Hepatocyte (in vitro differentiated cells): ENCODE measurements around the gene STX3. TPM values are rescaled to one million over a fixed set of nuclear protein-coding genes. Genes with fewer than 3 reads are reported as not detected.

Experiments
- DNase-seq: peaks from one replicate; pipeline ENCODE4 v3.0.0-alpha.2; 2016; ENCODE audit warnings: low spot score
- H2AFZ ChIP-seq: fragments of 200-600 bp; sonication (generic); 2 replicates; pipeline ENCODE4 v1.6.0; 2016; ENCODE audit warnings: antibody characterized with exemption, mild to moderate bottlenecking
- H3K27ac ChIP-seq: fragments of 200-600 bp; sonication (generic); 2 replicates; pipeline ENCODE4 v1.5.1; 2016; ENCODE audit warnings: mild to moderate bottlenecking
- H3K27me3 ChIP-seq: fragments of 200-600 bp; sonication (generic); 2 replicates; pipeline ENCODE4 v1.6.1; 2016
- H3K36me3 ChIP-seq: fragments of 200-600 bp; sonication (generic); replicated peaks from 2 replicates; pipeline ENCODE4 v1.5.1; 2016; ENCODE audit warnings: low read depth; ENCODE audit not compliant: insufficient read depth
- H3K4me1 ChIP-seq: fragments of 200-600 bp; sonication (generic); 2 replicates; pipeline ENCODE4 v1.5.1; 2016; ENCODE audit warnings: mild to moderate bottlenecking, moderate library complexity; ENCODE audit not compliant: insufficient read depth
- H3K4me2 ChIP-seq: fragments of 200-600 bp; sonication (generic); 2 replicates; pipeline ENCODE4 v1.6.0; 2016
- H3K4me3 ChIP-seq: fragments of 200-600 bp; sonication (generic); 2 replicates; pipeline ENCODE4 v1.5.1; 2016; ENCODE audit warnings: mild to moderate bottlenecking
- H3K79me2 ChIP-seq: fragments of 200-600 bp; sonication (generic); 2 replicates; pipeline ENCODE4 v1.6.0; 2017; ENCODE audit warnings: mild to moderate bottlenecking
- H3K9me2 ChIP-seq: fragments of 200-600 bp; sonication (generic); replicated peaks from 2 replicates; pipeline ENCODE4 v1.6.0; 2017; ENCODE audit warnings: mild to moderate bottlenecking; ENCODE audit not compliant: insufficient read depth
- H3K9me3 ChIP-seq: fragments of 200-600 bp; sonication (generic); 2 replicates; pipeline ENCODE4 v1.5.1; 2016; ENCODE audit warnings: low read depth, mild to moderate bottlenecking
- H4K20me1 ChIP-seq: fragments of 200-600 bp; sonication (generic); 2 replicates; pipeline ENCODE4 v1.6.0; 2016; ENCODE audit warnings: mild to moderate bottlenecking; ENCODE audit not compliant: insufficient read depth, poor library complexity, severe bottlenecking
- EZH2 ChIP-seq: fragments of 200-600 bp; sonication (generic); IDR thresholded peaks from 2 replicates; pipeline ENCODE4 v1.6.1; 2016; ENCODE audit warnings: antibody characterized with exemption, mild to moderate bottlenecking, borderline replicate concordance
- EZH2phosphoT487 ChIP-seq: fragments of 200-600 bp; sonication (generic); IDR thresholded peaks from one replicate; pipeline ENCODE4 v1.6.1; 2018; ENCODE audit warnings: antibody characterized with exemption, mild to moderate bottlenecking, low read depth, moderate library complexity; ENCODE audit not compliant: unreplicated experiment, severe bottlenecking
- WGBS: methylation state at CpG from one replicate; pipeline ENCODE4 v1.1.6; 2016; ENCODE audit warnings: low lambda C conversion rate; ENCODE audit errors: missing lambda C conversion rate; 5-methylcytosine and 5-hydroxymethylcytosine counted together
- polyA plus RNA-seq: library from polyadenylated mRNA; unstranded; fragments of >200 nt; fragmentation: Nextera tagmentation; extraction: Ambion mirVana; gene quantifications from 2 replicates; pipeline ENCODE4 v1.2.1, GENCODE V29; 2016
- total RNA-seq: library from RNA; depleted of rRNA; stranded (reverse); fragments of >200 nt; gene quantifications from 2 replicates; pipeline ENCODE4 v1.2.3, GENCODE V29; 2014
- TF ChIP-seq, protein P1 (sequence below): fragments of 200-600 bp; sonication (generic); IDR thresholded peaks from 2 replicates; pipeline ENCODE4 v1.5.1; 2016; ENCODE audit warnings: antibody characterized with exemption, mild to moderate bottlenecking; ENCODE audit not compliant: poor library complexity

STX3 gene
- total and polyA plus RNA-seq, 2 experiments from 2014 or later, result 73.1 to 140 TPM

DNA sequence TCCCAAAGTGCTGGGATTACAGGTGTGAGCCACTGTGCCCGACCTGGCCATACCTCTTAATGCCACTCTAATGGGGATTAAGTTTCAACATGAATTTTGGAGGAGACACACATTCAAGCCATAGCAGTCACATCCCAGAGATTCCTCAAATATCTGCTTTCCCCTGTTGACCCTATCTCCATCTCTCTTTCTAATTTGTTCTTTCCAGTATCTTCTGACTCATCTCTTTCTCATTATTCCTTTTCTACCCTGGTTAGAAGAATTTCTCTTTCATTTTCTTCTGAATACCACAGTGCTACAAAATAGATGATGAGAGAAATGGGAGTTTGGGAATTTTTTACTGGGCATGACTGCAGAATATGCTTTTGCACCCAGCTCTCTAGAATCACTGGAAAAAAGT lies 46.6 kb upstream of the STX3 start:
- TF ChIP-seq, protein P1, sequence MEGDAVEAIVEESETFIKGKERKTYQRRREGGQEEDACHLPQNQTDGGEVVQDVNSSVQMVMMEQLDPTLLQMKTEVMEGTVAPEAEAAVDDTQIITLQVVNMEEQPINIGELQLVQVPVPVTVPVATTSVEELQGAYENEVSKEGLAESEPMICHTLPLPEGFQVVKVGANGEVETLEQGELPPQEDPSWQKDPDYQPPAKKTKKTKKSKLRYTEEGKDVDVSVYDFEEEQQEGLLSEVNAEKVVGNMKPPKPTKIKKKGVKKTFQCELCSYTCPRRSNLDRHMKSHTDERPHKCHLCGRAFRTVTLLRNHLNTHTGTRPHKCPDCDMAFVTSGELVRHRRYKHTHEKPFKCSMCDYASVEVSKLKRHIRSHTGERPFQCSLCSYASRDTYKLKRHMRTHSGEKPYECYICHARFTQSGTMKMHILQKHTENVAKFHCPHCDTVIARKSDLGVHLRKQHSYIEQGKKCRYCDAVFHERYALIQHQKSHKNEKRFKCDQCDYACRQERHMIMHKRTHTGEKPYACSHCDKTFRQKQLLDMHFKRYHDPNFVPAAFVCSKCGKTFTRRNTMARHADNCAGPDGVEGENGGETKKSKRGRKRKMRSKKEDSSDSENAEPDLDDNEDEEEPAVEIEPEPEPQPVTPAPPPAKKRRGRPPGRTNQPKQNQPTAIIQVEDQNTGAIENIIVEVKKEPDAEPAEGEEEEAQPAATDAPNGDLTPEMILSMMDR, result no peak
- TF ChIP-seq EZH2 (no peak), EZH2phosphoT487 (no peak)
- WGBS, result 81% methylated on average over 1 of the region's 1 CpG
- no peak overlapping the region for H2AFZ ChIP-seq
- peak overlapping the region; percentile 47 for H3K27ac ChIP-seq
- H3K9me2 ChIP-seq, result no peaks in the 10 kb centered on the region
- H3K27me3 ChIP-seq, result no peaks in the 10 kb centered on the region
- no peaks in the 10 kb centered on the region for H4K20me1 ChIP-seq
- H3K4me3 ChIP-seq, result no peak overlapping the region
- DNase-seq, result no peak
- no peaks in the 10 kb centered on the region for H3K36me3 ChIP-seq
- no peaks in the 10 kb centered on the region for H3K79me2 ChIP-seq
- peaks cover 6% of the 10 kb centered on the region for H3K4me1 ChIP-seq
- H3K4me2 ChIP-seq, result no peak overlapping the region
- no peaks in the 10 kb centered on the region for H3K9me3 ChIP-seq

DNA sequence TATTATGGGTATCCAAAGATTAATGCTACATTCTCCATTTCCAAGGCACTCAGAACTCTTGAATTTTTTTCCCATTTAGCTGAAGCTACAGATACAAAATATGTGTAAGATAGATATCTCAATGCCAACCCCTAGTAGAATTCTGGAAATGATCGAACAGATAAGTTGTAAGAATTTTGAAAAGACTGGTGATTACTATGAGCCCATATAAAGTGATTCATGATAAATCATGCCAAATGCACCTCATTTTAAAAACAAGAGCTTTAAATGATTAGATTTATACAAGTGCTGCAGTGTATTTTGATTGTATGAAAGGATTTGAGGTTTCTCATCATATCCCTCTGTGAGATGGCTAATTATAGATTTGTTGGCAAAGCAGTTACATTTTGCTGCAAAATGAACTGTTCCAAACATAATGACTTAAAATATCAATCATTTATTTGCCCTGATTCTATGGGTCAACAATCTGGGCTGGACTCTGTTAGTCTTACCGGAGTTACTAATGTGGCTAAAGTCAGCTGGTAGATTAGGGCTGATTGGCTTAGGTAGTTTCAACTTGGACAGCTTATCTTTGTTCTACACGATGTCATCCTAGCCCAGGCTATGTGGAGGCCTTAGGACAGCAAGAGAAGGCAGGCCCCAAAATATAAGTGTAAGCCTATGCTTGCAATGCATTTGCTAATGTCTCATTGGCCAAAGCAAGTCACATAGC lies 44.9 kb upstream of the STX3 start:
- no peaks in the 10 kb centered on the region for H3K27me3 ChIP-seq
- no peak for TF ChIP-seq EZH2
- H3K79me2 ChIP-seq, result no peaks in the 10 kb centered on the region
- no peaks in the 10 kb centered on the region for H3K36me3 ChIP-seq
- no peaks in the 10 kb centered on the region for H3K9me2 ChIP-seq
- 66% methylated on average over 3 of the region's 3 CpGs for WGBS
- H2AFZ ChIP-seq, result peak overlapping the region; percentile 12
- H3K4me2 ChIP-seq, result no peak overlapping the region
- no peaks in the 10 kb centered on the region for H3K9me3 ChIP-seq
- no peaks in the 10 kb centered on the region for H4K20me1 ChIP-seq
- no peak for DNase-seq
- no peaks in the 10 kb centered on the region for H3K4me1 ChIP-seq
- no peak overlapping the region for H3K27ac ChIP-seq
- no peak overlapping the region for H3K4me3 ChIP-seq

DNA sequence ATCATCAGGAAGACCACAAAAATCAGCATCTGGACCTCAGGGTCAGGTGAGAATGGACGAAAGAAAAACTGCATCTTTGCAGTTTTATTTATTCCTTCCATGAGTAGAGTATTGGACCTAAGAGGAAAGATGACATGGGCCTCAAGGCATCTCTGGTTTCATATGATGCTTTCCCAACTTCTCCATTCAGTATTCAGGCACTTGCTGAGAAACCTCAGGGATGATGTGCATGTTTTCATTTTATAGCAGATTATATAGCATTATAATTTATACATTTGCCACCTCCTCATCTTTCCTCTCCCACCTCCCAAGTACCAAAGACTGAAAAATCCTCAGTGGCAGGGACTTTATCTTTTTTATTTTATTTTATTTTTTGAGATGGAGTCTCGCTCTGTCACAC lies 41.4 kb upstream of the STX3 start, which contains the start of gene OR10V1:
Gene OR10V1 (minus strand): TSS at position 101 of the 400 bp plus-strand sequence. CDS start 0 bp downstream, at position 101.
- H3K27ac ChIP-seq, result no peak within 1 kb of the TSS
- H3K4me1 ChIP-seq, result no peaks in the 10 kb centered on the region
- no peak for DNase-seq
- H3K27me3 ChIP-seq, result no peaks in the 10 kb centered on the region
- H3K36me3 ChIP-seq, result no peaks in the 10 kb centered on the region
- TF ChIP-seq EZH2phosphoT487, result no peak
- H3K9me2 ChIP-seq, result no peaks in the 10 kb centered on the region
- no peaks in the 10 kb centered on the region for H3K79me2 ChIP-seq
- 86% methylated on average over 2 of the region's 2 CpGs for WGBS
- H3K4me2 ChIP-seq, result no peak within 1 kb of the TSS
- no peak within 1 kb of the TSS for H2AFZ ChIP-seq
- no peak within 1 kb of the TSS for H3K4me3 ChIP-seq
- no peaks in the 10 kb centered on the region for H3K9me3 ChIP-seq
- no peaks in the 10 kb centered on the region for H4K20me1 ChIP-seq

DNA sequence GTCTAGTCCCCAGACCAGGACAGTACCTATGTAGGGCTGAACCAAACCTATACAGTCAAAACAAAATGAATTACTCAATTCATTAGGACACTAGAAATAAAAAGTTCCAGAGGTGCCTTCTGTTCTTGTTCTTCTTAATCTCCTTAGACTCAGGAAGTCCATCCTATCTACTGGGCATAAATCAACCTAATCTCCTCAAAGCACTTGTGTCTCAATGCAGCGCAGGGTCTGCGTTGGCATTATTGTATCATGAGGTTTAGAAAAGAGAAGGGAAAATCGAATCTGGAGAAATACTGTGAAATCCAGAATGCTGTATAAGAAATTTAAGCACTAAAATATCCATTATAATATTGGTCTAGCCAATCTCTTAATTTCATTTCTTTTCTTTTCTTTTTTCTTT lies 39.1 kb upstream of the STX3 start:
- Histone ChIP-seq H3K9me2 (no peaks in the 10 kb centered on the region), H4K20me1 (no peaks in the 10 kb centered on the region), H3K27ac (no peak overlapping the region), H3K9me3 (no peaks in the 10 kb centered on the region), H3K4me3 (no peak overlapping the region), H3K4me2 (no peak overlapping the region), H3K79me2 (no peaks in the 10 kb centered on the region), H3K27me3 (no peaks in the 10 kb centered on the region), H3K36me3 (no peaks in the 10 kb centered on the region), H3K4me1 (no peaks in the 10 kb centered on the region), H2AFZ (no peak overlapping the region)
- WGBS, result 44% methylated on average over 3 of the region's 3 CpGs
- TF ChIP-seq, protein P1, result no peak
- TF ChIP-seq EZH2phosphoT487, result no peak
- TF ChIP-seq EZH2, result no peak
- DNase-seq, result no peak
